Epithelial cell of esophagus (primary cell): Measurements from ENCODE around the gene NTM.

Source experiments
- DNase-seq: peaks from one replicate; pipeline ENCODE4 v3.0.0; 2010; ENCODE audit warnings: low read depth
- H3K4me3 ChIP-seq: 2 replicates; pipeline ENCODE4 v1.5.1; 2011; ENCODE audit warnings: mild to moderate bottlenecking, low read length, control low read depth
- TF ChIP-seq, protein P1 (sequence below): IDR thresholded peaks from 2 replicates; pipeline ENCODE4 v1.5.1; 2011; ENCODE audit warnings: low read depth, mild to moderate bottlenecking, low read length, control low read depth, inconsistent platforms; ENCODE audit not compliant: insufficient read depth; ENCODE audit errors: missing control alignments

NTM gene

DNA sequence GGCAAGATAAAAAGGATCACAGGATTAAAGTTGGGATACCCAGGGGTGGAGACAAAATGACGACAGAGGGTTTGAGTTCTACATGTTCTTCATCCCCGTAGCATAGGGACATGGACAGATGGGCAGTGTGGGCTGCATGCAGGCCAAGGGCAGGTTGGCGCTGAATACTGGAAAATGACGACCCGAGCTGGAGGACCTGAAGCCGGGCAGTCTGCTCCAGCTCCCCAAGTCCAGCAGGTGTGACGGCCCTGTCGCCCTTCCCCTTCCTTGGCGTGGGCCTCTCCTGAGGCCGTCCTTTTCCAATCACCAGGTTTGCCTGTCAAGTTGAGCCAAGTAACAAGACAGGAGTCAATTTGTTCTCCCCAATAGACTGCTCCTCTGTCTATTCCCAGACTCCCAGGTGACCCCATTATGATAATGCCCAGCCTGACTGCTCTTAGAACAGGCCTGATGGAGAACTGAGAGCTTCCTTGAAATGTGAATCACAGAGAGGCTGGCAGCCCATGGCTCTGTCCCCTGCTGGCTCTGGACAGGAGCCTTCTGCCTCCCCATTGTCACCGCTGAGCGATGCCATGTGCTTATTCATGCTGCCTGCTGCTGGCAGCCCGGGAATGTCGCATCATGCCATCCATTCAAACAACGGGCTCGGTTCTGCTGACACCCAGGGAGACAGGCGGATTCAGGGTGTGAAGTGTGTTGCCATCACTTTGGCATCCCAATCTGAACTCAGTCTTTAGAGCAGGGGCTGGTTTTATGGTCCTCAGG is 392.1 kb downstream of the NTM start:
- no peak overlapping the region for H3K4me3 ChIP-seq
- TF ChIP-seq, protein P1, sequence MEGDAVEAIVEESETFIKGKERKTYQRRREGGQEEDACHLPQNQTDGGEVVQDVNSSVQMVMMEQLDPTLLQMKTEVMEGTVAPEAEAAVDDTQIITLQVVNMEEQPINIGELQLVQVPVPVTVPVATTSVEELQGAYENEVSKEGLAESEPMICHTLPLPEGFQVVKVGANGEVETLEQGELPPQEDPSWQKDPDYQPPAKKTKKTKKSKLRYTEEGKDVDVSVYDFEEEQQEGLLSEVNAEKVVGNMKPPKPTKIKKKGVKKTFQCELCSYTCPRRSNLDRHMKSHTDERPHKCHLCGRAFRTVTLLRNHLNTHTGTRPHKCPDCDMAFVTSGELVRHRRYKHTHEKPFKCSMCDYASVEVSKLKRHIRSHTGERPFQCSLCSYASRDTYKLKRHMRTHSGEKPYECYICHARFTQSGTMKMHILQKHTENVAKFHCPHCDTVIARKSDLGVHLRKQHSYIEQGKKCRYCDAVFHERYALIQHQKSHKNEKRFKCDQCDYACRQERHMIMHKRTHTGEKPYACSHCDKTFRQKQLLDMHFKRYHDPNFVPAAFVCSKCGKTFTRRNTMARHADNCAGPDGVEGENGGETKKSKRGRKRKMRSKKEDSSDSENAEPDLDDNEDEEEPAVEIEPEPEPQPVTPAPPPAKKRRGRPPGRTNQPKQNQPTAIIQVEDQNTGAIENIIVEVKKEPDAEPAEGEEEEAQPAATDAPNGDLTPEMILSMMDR: no peak
- DNase-seq: no peak

DNA sequence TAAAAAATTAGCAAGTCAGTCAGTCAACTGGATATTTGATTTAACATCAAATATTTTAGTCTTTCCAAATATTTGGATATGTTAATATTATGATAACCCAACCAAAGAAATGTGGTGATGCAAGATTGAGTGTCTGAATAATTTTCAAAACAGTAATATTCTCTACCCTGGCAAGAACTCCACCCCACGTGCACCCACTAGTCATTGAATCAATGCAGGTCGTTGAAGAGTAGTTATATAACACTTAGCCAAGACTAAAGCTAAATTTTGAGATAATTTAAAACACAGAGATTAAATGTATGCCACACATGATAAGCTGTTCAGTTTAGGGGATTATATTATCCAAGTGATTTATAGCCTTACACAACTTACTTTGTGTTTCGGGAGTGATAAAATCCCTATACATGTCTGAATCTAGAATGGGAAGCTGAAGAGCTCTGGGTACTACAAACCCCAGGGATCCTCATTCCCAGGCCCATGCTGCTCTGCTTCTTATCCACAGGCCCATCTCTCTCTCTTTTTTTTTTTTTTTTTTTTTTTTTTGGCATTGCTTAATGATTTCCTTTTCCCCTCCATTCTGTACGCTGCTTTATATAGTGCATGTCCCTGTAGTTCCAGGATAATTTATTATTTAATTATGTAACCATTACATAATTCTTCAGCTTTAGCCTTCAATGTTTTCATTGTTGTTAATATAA is 392.9 kb downstream of the NTM start:
- TF ChIP-seq, protein P1: no peak
- DNase-seq: no peak

DNA sequence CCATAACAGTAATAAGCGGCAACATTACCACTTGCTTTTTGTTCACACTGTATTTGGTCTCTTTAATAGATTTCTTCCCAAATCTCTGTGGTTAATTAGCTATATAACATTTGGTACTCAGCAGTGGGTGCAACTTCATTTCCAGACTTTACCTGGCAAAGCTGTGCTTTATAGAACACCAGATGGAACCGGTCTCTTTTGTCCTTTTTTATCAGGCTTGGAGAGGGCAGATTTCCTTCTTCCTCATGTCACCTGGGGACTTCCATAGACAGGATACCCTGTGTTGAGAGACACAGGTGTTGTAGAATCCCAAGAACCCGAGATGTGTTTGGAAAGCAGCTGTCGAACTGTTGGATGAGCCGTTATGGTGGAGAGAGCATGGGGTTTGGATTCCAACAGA is 393.7 kb downstream of the NTM start:
- H3K4me3 ChIP-seq: no peak overlapping the region
- DNase-seq: no peak

More for the DNA sequence above, 392.9 kb downstream of the NTM start:
- H3K4me3 ChIP-seq: no peak overlapping the region

DNA sequence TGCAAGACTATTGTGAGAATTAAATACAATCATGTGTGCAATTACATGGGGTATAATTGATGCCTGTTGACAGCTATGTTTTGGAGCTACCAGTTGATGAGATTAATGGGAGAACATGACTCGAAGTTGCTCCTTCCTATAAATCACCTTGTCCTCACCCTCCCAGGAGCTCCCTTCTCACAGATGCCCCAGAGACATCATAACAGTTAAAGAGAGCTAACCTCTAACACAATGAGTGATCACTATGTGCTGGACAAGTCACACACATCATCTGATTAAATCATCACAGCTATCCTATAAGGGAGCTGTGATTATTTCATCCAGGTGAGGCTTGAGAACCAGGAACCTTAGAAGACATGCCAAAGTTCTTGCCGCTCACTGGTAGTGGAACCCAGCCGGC is 394.2 kb downstream of the NTM start:
- no peak for DNase-seq
- no peak overlapping the region for H3K4me3 ChIP-seq
- TF ChIP-seq, protein P1: no peak

More for the DNA sequence above, 393.7 kb downstream of the NTM start:
- TF ChIP-seq, protein P1: no peak

DNA sequence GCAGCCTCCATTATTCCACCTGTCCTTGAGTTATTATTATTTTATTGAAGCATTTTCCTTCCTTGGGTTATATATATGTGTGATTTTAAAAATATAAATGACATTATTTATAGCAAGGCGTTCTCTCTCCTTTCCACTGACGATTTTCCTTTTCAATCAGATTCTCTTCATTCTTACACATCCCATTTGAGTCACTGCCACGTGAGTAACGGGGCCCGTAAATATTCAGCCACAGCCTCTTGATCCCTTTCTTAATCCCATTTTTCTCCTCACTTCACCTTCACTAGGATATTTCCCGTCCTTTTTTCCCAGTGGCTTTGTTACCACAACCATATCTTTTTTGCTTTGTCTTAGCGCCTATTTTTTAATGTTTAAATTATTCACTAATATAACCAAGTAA is 396.2 kb downstream of the NTM start:
- DNase-seq: no peak
- no peak overlapping the region for H3K4me3 ChIP-seq
- TF ChIP-seq, protein P1: no peak

DNA sequence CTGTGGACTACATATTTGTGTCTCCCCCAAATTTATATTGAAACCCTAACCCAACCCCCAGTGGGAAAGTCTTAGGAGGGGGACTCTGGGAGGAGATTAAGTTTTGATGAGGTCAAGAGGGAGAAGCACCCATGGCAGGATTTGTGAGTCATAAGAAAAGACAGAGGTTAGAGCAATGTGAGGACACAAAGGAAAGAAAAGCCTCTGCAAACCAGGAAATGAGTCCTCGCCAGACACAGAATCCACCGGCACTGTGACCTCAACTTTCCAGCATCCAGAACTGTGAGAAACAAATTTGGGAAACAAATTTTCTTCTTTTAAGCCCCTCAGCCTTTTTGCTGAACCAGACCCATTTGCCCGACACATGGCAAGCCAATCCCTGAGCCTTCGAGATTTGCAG is 397.0 kb downstream of the NTM start:
- DNase-seq: peak; percentile 5
- H3K4me3 ChIP-seq: no peak overlapping the region
- TF ChIP-seq, protein P1: no peak
